GM12864 (cell line): Measurements from ENCODE around the gene TBL3.

Experiments used
- DNase-seq: peaks from one replicate; pipeline ENCODE4 v3.0.0-alpha.2; 2011; ENCODE audit warnings: low read depth
- H3K4me3 ChIP-seq: 2 replicates; pipeline ENCODE4 v1.5.1; 2011; ENCODE audit warnings: mild to moderate bottlenecking, low read depth, low read length, control low read depth
- TF ChIP-seq, protein P1 (sequence below): IDR thresholded peaks from 2 replicates; pipeline ENCODE4 v1.5.1; 2011; ENCODE audit warnings: low read depth, mild to moderate bottlenecking, moderate library complexity, low read length, control low read depth, inconsistent platforms; ENCODE audit errors: missing control alignments

TBL3 gene

DNA sequence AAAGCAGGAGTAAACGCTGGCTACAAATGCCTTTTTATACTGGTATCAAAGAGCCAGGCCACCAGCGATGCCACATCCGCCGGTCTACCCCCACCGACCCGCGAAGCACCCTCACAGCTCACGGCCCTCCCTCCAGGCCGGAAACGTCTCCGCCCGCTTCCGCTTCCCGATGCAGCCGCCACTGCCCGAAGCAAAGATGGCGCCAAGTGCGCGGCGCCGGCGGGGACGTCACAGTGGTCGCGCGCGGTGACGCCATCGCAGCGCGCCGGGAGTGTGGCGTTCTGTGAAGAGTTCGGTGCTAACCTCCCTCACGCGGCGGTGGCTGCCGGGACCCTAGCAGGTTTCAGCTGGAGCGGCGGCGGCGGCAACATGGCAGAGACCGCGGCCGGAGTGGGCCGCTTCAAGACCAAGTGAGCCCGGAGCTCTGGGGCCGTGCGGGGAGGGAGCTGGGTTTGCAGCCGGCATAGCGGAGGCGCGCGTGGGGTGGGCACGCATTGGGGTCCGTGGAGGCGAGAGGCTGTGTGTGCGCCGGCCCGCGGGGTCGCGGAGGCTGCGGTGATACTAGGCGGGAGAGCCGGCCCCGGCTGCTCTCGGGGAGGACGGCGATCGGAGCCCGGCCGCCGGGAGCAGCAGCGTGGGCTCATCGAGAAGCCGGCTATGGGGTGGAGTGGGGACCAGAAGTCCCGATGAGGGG, at the start of gene TBL3:
TSS of gene TBL3 (plus strand) at position 258 of the 694 bp plus-strand sequence. CDS start at position 370, 112 bp downstream.
- TF ChIP-seq, protein P1, sequence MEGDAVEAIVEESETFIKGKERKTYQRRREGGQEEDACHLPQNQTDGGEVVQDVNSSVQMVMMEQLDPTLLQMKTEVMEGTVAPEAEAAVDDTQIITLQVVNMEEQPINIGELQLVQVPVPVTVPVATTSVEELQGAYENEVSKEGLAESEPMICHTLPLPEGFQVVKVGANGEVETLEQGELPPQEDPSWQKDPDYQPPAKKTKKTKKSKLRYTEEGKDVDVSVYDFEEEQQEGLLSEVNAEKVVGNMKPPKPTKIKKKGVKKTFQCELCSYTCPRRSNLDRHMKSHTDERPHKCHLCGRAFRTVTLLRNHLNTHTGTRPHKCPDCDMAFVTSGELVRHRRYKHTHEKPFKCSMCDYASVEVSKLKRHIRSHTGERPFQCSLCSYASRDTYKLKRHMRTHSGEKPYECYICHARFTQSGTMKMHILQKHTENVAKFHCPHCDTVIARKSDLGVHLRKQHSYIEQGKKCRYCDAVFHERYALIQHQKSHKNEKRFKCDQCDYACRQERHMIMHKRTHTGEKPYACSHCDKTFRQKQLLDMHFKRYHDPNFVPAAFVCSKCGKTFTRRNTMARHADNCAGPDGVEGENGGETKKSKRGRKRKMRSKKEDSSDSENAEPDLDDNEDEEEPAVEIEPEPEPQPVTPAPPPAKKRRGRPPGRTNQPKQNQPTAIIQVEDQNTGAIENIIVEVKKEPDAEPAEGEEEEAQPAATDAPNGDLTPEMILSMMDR = no peak
- DNase-seq = peak; percentile 75
- H3K4me3 ChIP-seq = peak within 1 kb of the TSS; percentile 92

DNA sequence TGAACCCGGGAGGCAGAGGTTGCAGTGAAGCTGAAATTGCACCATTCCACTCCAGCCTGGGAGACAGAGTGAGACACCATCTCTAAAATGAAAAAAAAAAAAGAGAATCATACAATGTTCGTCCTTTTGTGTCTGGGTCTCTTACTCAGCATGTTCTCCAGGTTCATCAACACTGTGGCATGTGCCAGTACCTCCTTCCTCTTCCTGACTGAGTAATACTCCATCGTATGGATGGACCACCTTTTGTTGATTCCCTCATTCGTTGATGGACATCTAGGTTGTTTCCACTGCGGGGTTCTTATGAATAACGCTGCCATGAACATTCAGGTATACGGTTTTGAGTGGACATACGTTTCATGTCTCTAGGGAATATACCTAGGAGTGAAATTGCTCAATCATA, 49.5 kb upstream of the TBL3 start:
- TF ChIP-seq, protein P1 = no peak
- H3K4me3 ChIP-seq = no peak overlapping the region
- no peak for DNase-seq

DNA sequence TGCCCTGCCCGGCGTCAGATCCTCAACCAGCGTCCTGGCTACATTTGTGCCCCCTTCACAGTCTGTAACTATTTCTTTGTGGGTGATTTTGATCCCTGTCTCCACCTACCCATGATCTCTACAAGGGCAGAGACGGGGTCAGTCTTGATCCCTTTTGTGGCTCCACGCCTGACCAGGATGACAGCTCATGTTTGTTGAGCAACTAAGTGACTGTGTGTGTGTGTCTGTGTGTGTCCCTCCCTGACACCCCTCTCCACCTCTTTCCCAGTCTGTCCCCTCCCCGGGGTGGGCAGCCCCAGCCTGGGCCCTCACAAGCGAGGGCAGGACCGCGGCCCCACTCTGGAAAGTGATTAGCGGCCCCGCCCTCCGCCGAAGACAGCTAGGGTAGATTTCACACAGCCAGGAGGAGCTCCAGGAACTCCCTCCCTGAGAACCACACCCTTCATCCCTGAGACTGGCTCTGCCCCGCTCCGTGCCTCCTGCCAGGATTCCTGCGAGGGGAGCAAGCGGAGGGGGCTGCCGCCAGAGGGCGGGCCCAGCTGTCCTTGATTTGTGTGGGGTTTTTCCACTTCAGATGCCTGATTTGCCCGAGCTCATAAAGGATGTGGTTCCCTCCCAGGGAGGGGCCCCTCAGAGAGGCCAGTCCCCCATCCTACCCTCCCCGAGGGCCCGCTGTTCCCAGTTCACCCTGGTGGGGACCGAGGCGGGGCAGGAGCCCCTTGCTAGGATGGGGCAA, 48.4 kb upstream of the TBL3 start:
- no peak for DNase-seq
- H3K4me3 ChIP-seq = no peak overlapping the region
- TF ChIP-seq, protein P1 = no peak

DNA sequence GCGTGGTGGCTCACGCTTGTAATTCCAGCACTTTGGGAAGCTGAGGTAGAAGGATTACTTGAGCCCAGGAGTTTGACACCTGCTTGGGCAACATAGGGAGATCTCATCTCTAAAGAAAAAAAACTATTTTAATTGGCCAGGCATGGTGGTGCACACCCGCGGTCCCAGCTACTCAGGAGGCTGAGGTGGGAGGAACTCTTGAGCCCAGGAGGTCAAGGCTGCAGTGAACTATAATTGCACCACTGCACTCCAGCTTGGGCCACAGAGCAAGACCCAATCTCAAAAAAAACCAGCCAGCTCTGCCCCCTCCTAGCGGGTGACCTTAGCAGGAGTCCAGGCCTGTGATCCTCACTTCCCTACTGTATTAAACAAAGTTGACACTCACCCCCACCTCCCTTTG, 47.8 kb upstream of the TBL3 start:
- TF ChIP-seq, protein P1 = no peak
- no peak for DNase-seq
- no peak overlapping the region for H3K4me3 ChIP-seq

DNA sequence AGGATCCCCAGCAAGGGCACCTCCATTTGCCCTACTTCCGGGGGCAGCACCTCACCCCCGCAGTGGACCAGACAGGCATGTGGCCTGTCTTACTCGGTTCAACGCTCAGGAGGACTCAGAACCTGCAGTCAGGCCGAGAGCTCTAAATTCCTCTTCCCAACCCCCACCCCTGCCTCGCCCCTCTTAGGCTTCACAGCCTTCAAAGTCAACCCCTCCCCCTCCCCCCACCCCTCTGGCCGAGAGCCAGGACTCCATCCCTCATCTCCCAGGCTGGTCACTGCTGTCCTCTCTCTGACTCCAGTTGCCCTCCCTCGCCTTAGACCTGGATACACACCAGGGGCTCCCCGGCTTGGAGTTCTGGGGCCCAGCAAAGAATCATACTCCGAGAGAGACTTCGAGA, 45.6 kb upstream of the TBL3 start:
- TF ChIP-seq, protein P1 = no peak
- no peak overlapping the region for H3K4me3 ChIP-seq
- DNase-seq = no peak

DNA sequence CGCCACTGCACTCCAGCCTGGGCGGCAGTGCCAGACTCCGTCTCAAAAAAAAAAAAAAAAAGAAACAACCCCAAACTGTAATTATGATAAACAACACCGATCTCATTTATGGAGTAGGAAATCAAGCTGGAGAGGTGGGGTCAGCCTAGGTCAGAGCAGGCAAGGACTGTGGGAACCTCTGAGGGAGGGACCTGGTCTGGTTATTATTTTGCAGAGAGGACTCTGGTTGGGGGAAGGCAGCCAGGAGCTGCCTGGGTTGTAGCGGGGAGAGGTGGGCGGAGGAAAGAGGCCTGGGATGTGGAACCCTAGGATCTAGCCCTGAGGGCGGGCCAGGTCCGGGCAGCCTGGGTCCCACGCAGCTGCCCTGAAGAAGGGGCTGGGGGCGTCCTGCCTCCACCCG, 42.7 kb upstream of the TBL3 start:
- TF ChIP-seq, protein P1 = no peak
- peak overlapping the region; percentile 45 for H3K4me3 ChIP-seq
- no peak for DNase-seq
